Dedifferentiated amniotic fluid mesenchymal stem cell (primary cell): ENCODE results near the gene IL1R1.
"Not testable (repeated sequence)": the region's sequence is repeated elsewhere in the genome, so short reads cannot be mapped to it uniquely, and the experiment has no call there.

ENCODE experiments used
- DNase-seq: peaks from one replicate; pipeline ENCODE4 v3.0.0-alpha.2; 2016; ENCODE audit errors: extremely low spot score

The IL1R1 gene

GRCh38 chr2:102141970-102142828 is at the start of gene IL1R1:
Gene IL1R1, plus strand, starts transcription at chr2:102142746. Its CDS starts 14,979 bp downstream, at chr2:102157725.
- DNase-seq: peak; percentile 55

- no peak for DNase-seq
These were observed 48.9 kb upstream of the IL1R1 start for GRCh38 chr2:102093662-102094061.

DNA sequence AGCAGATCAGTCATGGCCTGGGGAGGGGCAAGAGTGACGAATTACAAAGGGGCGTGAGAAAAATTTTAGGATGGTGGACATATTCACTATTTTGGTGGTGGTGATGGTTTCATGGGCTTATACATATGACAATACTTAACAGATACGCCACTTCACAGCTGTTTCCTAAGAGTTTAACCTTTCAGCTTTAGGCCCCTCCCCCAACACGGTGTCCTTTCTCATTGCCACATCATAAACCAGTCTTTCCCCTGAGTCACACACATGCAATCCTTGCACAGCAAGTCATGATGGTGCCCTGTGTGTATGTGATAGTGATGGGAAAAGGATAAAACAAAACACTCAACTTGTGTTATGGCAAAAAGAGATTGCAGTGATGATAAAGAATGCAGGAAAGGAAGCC is 47.6 kb upstream of the IL1R1 start:
- peak; percentile 37 for DNase-seq

GRCh38 chr2:102096103-102096502 is 46.4 kb upstream of the IL1R1 start:
- DNase-seq: no peak

- DNase-seq: no peak
These were observed 43.8 kb upstream of the IL1R1 start for GRCh38 chr2:102098756-102099155.

GRCh38 chr2:102099536-102100298 is 42.8 kb upstream of the IL1R1 start:
- no peak for DNase-seq

DNA sequence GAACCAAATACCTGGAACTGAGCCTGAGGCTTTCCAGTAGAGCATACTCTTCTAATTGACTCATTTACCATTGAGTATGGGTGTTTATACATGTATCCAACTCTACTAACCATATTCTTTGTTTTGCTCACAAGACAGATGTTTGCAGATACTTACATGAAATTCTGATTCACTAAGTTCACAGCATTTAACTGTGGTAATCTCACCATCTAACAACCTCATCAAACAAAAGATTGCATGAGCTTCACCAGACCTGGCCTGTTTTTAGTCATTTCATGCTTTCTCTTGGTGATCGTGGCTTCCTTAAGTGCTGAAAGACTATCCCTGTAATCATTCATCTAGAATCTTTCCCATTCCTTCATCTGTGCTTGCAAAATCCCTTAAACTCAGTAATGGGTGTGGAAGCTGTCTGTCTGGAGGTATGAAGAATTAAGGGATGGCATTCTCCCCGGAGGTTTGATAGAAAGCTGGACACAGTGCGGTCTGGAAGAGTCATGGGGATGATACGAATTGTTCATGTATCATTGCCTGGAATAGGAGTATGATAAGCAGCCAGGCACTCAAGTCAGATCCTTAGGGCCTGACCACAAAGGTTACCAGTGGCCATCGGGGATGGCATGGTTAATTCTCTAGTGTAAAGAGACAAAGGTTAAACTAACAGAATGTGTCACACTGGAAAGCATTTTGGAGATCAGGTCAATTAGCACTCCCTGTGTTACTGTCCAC is 42.0 kb upstream of the IL1R1 start:
- DNase-seq: no peak

DNA sequence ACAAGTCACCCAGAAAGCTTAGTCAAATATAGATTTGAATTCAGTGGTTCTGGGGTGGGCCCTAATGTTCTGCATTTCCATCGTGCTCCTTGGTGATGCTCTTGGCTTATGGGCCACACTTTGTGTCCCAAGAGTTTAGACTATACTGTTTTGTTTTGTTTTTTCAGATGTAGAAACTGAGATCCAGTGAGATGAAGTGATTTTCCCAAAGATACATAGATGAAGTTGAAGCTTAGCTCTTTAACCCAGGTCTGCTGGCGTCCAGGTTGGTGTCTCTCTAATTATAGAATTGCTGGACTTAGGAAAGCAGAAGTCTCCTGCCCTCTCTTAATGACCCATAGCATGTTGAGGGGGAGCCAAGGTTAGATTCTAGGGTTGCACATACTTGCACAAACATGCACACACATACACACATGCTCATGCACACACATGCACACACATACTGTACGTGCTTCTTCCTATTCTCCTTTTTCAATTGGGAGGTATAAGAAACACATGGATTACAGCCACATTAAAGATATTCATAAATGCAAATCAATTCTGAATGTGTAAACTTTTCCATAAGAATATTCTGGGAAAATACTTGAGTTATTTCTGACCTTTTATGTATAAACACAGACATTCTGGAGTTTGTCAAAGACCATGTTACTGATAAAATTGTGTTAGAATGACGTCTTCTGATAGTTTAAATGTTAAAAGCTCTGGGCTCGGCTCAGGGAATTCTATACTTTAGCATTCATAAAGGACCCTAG is 41.3 kb upstream of the IL1R1 start:
- no peak for DNase-seq

- DNase-seq: no peak
These were observed 40.5 kb upstream of the IL1R1 start for GRCh38 chr2:102101849-102102635.

GRCh38 chr2:102102636-102102948 is 40.0 kb upstream of the IL1R1 start:
- DNase-seq: not testable (repeated sequence)

DNA sequence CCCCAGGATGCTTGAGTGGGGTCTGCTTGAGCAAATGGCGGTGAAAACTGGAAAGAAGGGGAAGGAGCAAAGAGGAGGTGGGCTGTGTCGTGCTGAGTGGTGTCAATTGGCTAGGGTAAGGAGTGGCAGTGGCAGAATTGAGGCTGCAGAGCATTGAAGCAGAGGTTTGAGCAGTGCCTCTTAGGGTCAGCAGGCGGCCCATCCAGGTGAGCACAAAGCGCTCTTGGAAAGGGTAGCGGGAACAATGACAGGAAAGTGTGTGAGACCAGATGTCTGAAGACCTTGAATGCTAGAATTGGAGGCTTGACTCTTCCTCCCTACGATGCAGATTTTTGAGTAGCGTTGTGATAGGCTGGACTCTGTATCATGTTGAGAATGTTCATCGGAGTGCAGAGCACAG is 39.3 kb upstream of the IL1R1 start:
- DNase-seq: no peak

DNA sequence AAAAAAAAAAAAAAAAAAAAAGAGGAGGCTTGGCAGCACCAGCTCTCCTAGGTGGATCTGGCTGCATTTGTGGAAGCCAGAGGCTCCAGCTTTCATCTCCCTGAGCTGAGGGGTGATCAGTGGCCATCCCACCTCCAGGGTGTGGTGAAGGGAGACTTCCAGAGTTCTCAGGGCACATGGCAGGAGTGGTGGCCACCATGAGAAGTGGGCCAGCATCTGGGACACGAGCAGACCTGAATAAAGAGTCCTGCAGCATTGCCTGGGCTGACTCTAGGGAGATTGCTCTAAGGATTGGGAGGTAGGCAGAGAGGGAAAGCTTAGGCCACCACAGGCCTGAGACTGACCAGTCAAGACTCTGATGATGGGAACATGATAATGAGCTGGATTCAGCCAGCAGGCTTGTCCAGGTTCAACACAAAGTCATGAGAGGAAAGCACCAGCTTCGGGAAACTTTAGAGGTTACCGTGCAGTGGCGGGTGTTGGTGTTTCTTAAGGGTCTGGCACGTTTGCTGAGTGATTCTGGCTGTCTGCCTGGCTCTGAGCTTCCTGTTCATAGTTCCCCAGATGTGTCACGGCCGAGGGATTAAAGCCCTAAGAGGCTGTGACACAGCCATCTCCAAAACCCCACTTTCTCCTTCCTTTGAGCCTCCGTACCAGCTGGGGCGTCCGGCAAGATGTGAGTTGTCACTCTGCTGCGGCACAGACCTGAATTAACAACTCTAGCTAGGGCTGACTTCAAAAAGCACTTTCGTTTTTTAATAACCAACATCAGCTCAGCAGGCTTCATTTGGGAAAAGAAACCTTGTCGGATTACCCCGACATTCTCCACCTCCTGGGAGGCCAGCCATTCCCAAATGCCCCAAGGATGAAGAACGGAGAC is 38.3 kb upstream of the IL1R1 start:
- peak; percentile 58 for DNase-seq

DNA sequence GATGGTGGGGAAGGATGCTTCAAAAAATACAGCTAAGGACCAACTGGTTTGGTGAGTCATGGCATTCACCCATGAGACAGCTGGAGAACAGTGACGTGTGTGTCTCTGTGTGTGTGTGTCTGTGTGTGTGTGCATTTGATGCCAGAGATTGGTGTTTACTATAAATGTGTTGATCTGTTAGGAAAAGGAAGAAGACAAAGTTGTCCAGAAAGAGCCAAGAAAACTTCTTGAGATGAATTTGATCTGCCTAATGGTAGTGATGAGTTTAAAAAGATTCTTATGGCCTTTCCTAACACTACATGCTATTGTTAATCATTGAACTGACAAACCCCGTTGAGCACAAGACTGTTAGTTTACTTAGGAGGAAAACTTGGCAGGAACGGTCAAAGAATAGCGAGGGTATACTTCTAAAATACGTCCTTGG is 36.4 kb upstream of the IL1R1 start:
- no peak for DNase-seq

DNA sequence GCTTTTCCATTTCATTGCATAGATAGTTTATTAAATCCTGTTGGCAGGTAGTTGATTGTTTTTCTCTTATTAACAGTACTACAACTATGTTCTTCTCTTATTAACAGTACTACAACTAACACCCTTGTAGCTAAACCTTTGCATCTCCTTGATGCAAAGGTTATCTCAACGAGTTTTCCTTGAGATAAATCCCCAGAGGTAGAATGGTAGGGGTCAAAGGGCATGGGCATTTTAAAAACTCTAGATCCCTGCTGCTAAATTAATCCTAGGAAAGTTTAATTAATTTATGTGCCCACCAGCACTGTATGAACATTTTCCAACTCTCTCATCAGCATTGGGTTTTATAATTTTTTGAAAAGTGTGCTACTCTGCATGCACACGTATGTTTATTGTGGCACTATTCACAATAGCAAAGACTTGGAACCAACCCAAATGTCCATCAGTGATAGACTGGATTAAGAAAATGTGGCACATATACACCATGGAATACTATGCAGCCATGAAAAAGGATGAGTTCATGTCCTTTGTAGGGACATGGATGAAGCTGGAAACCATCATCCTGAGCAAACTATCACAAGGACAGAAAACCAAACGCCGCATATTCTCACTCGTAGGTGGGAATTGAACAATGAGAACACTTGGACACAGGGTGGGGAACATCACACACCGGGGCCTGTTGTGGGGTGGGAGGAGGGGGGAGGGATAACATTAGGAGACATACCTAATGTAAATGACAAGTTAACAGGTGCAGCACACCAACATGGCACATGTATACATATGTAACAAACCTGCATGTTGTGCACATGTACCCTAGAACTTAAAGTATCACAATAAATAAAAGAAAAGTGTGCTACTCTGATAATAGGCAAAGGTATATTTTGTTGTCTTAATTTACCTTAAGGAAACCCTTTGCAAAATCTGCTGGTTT is 35.5 kb upstream of the IL1R1 start:
- DNase-seq: not testable (repeated sequence)

GRCh38 chr2:102107741-102108070 is 34.8 kb upstream of the IL1R1 start:
- DNase-seq: no peak

GRCh38 chr2:102109016-102109415 is 33.5 kb upstream of the IL1R1 start:
- no peak for DNase-seq

DNA sequence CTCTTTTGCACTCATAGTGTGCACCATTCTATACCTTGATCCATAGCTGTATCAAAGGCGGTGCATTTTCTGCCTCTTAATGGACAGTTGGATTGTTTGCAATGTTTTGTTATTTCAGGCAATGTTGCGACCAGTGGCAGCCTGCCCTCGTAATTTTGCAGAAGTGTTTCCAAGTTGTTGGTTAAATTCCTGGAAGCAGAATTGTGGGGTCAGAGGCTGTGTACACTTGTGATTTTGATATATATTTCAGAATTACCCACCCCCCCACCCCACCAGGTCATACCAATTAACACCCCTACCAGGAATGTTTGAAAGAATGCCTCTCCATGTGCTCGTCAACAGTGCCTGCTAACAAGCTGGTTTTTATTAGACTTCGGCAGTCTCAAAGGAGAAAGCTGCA is 32.4 kb upstream of the IL1R1 start:
- DNase-seq: no peak

GRCh38 chr2:102110596-102111334 is 31.8 kb upstream of the IL1R1 start:
- no peak for DNase-seq
